Dedifferentiated amniotic fluid mesenchymal stem cell (primary cell): ENCODE data around the gene CCDC30.

Source experiments
- DNase-seq: peaks from one replicate; pipeline ENCODE4 v3.0.0-alpha.2; 2016; ENCODE audit errors: extremely low spot score

Gene CCDC30

GRCh38 chr1:42462828-42463763, at the start of gene CCDC30:
CCDC30 (plus strand) TSS chr1:42463286; CDS start chr1:42480552, 17,266 bp downstream.
- DNase-seq = peak; percentile 98

GRCh38 chr1:42414551-42415496, 48.3 kb upstream of the CCDC30 start:
- DNase-seq = no peak

- no peak for DNase-seq
Observed at GRCh38 chr1:42417166-42417565, 45.9 kb upstream of the CCDC30 start.

GRCh38 chr1:42418516-42418915, 44.6 kb upstream of the CCDC30 start:
- DNase-seq = no peak

- no peak for DNase-seq
Observed at GRCh38 chr1:42419126-42419821, 43.8 kb upstream of the CCDC30 start.

- no peak for DNase-seq
Observed at GRCh38 chr1:42420121-42420520, 43.0 kb upstream of the CCDC30 start.

- DNase-seq = no peak
Observed at GRCh38 chr1:42420911-42421585, 42.0 kb upstream of the CCDC30 start.

GRCh38 chr1:42422737-42423136, 40.3 kb upstream of the CCDC30 start:
- DNase-seq = no peak

- no peak for DNase-seq
Observed at GRCh38 chr1:42423681-42424080, 39.4 kb upstream of the CCDC30 start.

- no peak for DNase-seq
Observed at GRCh38 chr1:42424201-42424600, 38.9 kb upstream of the CCDC30 start.

- DNase-seq = no peak
Observed at GRCh38 chr1:42427240-42427639, 35.8 kb upstream of the CCDC30 start.

GRCh38 chr1:42429603-42430002, 33.5 kb upstream of the CCDC30 start:
- no peak for DNase-seq

- no peak for DNase-seq
Observed at GRCh38 chr1:42430286-42431135, 32.6 kb upstream of the CCDC30 start.

- DNase-seq = no peak
Observed at GRCh38 chr1:42431514-42431913, 31.6 kb upstream of the CCDC30 start.

- no peak for DNase-seq
Observed at GRCh38 chr1:42432714-42433113, 30.4 kb upstream of the CCDC30 start.

GRCh38 chr1:42433369-42433768, 29.7 kb upstream of the CCDC30 start:
- DNase-seq = no peak

GRCh38 chr1:42434340-42434739, 28.7 kb upstream of the CCDC30 start:
- DNase-seq = no peak

GRCh38 chr1:42439940-42440339, 23.1 kb upstream of the CCDC30 start:
- DNase-seq = no peak

GRCh38 chr1:42442662-42443061, 20.4 kb upstream of the CCDC30 start:
- no peak for DNase-seq

- DNase-seq = no peak
Observed at GRCh38 chr1:42449256-42449655, 13.8 kb upstream of the CCDC30 start.
